ACC112 (cell line): ENCODE data around the gene POU2AF1.

Experiments
- H2AFZ ChIP-seq: fragments of 200-600 bp; sonication (generic); one replicate; pipeline ENCODE4 v1.6.0; 2017; ENCODE audit warnings: antibody characterized with exemption, low read length; ENCODE audit not compliant: unreplicated experiment
- H3K27ac ChIP-seq: fragments of 200-600 bp; sonication (generic); 2 replicates; pipeline ENCODE4 v1.5.1; 2014; ENCODE audit warnings: low read depth, mild to moderate bottlenecking, antibody characterized with exemption, low read length, moderate library complexity
- H3K27me3 ChIP-seq: fragments of 200-600 bp; sonication (generic); 2 replicates; pipeline ENCODE4 v1.6.1; 2014; ENCODE audit warnings: mild to moderate bottlenecking, antibody characterized with exemption, low read length, moderate library complexity, mixed read lengths; ENCODE audit not compliant: insufficient read depth
- H3K36me3 ChIP-seq: fragments of 200-600 bp; sonication (generic); 2 replicates; pipeline ENCODE4 v1.6.1; 2016; ENCODE audit warnings: mild to moderate bottlenecking, antibody characterized with exemption, low read length, moderate library complexity, mixed read lengths; ENCODE audit not compliant: insufficient read depth
- H3K4me1 ChIP-seq: fragments of 200-600 bp; sonication (generic); one replicate; pipeline ENCODE4 v1.6.1; 2016; ENCODE audit warnings: low read length, mixed read lengths; ENCODE audit not compliant: insufficient read depth, unreplicated experiment, control insufficient read depth
- H3K4me3 ChIP-seq: fragments of 200-600 bp; sonication (generic); 2 replicates; pipeline ENCODE4 v1.5.1; 2014; ENCODE audit warnings: mild to moderate bottlenecking, low read depth, low read length
- H3K79me2 ChIP-seq: fragments of 200-600 bp; sonication (generic); one replicate; pipeline ENCODE4 v1.6.0; 2016; ENCODE audit warnings: low read length; ENCODE audit not compliant: control insufficient read depth, unreplicated experiment, insufficient read depth

The POU2AF1 gene

DNA sequence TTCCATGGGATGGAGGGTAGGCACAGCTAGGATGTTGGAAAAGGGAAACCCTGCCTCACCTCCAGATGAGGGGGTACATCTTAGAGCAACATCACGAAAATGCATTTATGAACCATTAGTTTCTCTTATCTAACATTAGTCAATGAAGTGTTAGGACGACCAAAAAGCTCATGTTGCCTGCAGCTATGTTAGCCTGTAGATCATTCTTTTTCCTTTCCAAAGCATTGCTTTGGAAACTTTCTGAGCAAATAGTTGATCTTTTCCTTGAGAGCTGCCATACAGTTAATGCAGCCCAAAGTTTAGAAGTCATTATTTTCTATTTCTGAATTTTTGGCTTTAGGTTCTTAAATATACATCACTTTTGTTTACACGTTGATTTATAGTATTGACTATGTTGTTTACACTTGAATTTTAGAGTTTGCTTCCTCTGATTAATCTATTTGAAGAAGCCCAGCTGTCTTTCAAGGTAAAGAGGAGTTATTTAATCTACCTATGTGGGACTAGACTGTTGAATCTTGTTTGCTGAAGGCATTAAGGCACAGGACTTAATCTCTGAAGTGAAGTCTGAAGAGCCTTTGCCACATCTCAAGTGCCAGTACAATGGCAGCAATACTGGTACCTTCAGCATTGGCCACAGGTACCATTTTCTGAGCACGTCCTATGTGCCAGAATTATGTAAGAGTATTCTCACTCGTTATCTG, 69.7 kb downstream of the POU2AF1 start:
- Histone ChIP-seq H3K36me3 (no peaks in the 10 kb centered on the region), H3K27ac (no peak overlapping the region), H3K4me3 (no peak overlapping the region), H3K4me1 (no peaks in the 10 kb centered on the region), H3K27me3 (peaks cover 73% of the 10 kb centered on the region), H2AFZ (no peak overlapping the region), H3K79me2 (no peaks in the 10 kb centered on the region)

DNA sequence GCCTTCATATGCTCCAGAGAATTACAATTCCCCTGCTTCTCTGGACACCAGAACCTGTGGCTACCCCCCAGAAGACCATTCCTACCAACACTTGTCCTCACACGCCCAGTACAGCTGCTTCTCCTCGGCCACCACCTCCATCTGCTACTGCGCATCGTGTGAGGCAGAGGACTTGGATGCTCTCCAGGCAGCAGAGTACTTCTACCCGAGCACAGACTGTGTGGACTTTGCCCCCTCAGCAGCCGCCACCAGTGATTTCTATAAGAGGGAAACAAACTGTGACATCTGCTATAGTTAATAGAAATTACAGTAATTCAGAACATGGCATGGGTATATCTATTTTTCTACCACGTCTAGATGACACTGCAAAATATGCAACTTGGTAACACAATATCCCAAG, 70.9 kb downstream of the POU2AF1 start:
- peaks cover 77% of the 10 kb centered on the region for H3K27me3 ChIP-seq
- no peak overlapping the region for H3K27ac ChIP-seq
- no peaks in the 10 kb centered on the region for H3K4me1 ChIP-seq
- H3K36me3 ChIP-seq, result no peaks in the 10 kb centered on the region
- H3K79me2 ChIP-seq, result no peaks in the 10 kb centered on the region
- H3K4me3 ChIP-seq, result no peak overlapping the region
- H2AFZ ChIP-seq, result no peak overlapping the region

DNA sequence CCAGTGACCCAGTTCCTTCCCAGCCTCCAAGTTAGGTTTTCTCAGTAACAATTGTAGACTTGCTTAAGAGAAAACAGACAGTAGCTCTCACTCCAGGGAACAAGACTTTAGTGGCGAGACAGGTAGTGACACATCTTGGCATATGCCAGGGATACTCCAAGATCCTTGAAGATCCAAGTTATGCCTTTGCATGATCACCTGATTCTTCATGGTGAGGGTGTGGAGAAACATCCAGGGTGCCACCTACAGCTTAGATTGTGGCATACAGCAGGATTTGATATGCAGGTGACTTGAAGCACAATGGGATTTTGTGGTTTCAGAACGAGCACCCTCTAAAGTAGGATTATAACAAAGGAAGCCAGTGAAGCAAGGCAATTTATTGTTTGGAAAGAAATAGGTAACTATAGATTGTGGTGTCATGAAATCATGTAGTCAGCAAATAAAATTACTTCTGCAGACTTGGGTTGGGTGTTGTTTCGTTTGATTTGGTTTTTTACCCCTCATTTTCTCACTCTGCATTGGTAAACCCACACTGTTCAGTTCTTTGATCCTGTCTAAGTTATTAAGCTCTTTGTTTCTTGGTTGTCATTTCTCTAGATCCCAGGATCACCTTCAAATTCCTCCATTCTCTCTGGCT, 71.5 kb downstream of the POU2AF1 start:
- no peak overlapping the region for H3K4me3 ChIP-seq
- H3K4me1 ChIP-seq, result no peaks in the 10 kb centered on the region
- no peaks in the 10 kb centered on the region for H3K36me3 ChIP-seq
- no peaks in the 10 kb centered on the region for H3K79me2 ChIP-seq
- H2AFZ ChIP-seq, result no peak overlapping the region
- peaks cover 83% of the 10 kb centered on the region for H3K27me3 ChIP-seq
- H3K27ac ChIP-seq, result no peak overlapping the region

DNA sequence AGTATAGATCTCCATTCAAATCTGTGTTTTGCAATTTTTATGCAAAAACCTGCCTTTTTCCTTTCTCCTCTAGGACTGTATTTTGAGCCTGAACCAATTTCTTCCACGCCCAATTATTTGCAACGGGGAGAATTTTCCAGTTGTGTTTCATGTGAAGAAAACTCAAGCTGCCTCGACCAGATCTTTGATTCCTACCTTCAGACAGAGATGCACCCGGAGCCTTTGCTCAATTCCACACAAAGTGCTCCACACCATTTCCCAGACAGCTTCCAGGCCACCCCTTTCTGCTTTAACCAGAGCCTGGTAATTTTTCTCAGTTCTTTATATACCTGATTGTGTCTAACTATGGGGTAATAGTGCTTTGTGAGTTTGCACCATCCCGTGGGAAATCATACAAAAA, 72.8 kb downstream of the POU2AF1 start:
- Histone ChIP-seq H3K27me3 (peaks cover 86% of the 10 kb centered on the region), H3K4me1 (no peaks in the 10 kb centered on the region), H3K36me3 (no peaks in the 10 kb centered on the region), H3K4me3 (no peak overlapping the region), H3K79me2 (no peaks in the 10 kb centered on the region), H3K27ac (no peak overlapping the region), H2AFZ (no peak overlapping the region)

DNA sequence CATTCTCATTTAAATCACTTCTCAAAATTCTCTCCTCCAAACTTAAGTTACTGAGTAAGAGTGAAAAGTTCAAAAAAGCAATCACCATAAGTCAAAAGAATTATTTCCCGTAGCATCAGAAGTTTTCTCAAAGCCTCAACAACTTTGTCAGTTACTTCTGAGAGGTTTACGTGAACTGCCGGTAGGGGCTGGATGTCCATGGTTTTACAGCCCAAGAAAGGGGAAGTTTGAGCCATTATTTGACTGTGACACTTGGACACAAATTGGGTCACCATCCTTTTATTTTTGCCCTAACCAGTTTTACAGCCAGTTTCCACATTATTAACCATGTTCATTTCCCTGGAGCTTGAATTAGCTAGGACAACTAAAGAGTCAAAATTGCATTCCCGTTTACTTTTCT, 73.2 kb downstream of the POU2AF1 start:
- H3K27ac ChIP-seq, result no peak overlapping the region
- H3K79me2 ChIP-seq, result no peaks in the 10 kb centered on the region
- no peak overlapping the region for H2AFZ ChIP-seq
- H3K4me1 ChIP-seq, result no peaks in the 10 kb centered on the region
- H3K4me3 ChIP-seq, result no peak overlapping the region
- H3K27me3 ChIP-seq, result peaks cover 90% of the 10 kb centered on the region
- no peaks in the 10 kb centered on the region for H3K36me3 ChIP-seq

DNA sequence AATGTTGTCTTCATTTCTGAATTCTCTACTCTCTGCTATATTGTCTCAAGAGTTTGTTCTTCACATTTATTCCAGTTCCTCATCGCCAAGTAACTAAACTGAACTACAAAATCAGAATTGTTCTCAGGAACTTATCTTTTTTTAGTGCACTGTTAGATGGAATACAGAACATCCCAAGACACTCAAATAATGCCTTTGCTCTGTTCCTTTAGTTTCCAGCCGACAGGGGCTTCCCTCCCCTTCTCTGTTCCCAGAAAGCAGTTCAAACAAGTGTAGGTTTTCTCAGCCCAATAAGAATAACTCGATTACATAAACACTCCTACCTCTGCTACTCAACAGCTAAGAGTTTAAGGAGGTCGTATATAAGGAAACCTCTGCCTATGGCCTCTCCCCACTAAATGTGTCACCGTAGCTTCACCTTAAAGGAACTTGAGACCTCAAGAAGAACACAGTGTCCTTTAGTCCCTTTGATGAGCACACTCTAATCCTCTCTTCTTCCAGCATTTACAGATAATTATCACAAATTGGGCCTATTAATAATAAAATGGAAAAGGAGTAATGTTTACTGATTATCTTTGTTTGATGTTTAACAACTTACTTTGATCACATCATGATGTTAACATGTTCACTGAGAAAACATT, 73.8 kb downstream of the POU2AF1 start:
- Histone ChIP-seq H3K27me3 (peaks cover 90% of the 10 kb centered on the region), H3K4me1 (no peaks in the 10 kb centered on the region), H3K79me2 (no peaks in the 10 kb centered on the region), H2AFZ (no peak overlapping the region), H3K27ac (no peak overlapping the region), H3K4me3 (no peak overlapping the region), H3K36me3 (no peaks in the 10 kb centered on the region)

DNA sequence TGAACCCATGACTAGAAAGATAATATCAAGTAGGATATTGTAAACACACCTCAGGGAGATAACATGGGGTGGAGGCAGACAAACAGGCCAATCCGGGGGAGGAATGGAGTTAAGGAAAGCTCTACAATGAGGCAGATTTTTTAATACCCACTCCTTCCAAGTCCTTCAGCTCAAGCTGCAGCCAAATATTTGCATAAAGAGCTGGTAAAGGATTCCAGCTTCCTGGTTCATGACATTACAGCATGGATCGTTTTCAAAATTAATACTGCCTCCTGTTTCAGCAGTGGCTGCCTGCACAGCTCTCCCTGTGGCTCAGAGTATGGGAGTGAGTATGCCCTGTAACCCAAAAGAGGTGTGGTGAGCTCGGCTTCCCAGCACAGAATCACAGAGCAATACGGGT, 75.6 kb downstream of the POU2AF1 start:
- H3K4me1 ChIP-seq, result no peaks in the 10 kb centered on the region
- no peaks in the 10 kb centered on the region for H3K36me3 ChIP-seq
- H3K79me2 ChIP-seq, result no peaks in the 10 kb centered on the region
- no peak overlapping the region for H3K4me3 ChIP-seq
- no peak overlapping the region for H3K27ac ChIP-seq
- H3K27me3 ChIP-seq, result peaks cover 89% of the 10 kb centered on the region
- no peak overlapping the region for H2AFZ ChIP-seq

DNA sequence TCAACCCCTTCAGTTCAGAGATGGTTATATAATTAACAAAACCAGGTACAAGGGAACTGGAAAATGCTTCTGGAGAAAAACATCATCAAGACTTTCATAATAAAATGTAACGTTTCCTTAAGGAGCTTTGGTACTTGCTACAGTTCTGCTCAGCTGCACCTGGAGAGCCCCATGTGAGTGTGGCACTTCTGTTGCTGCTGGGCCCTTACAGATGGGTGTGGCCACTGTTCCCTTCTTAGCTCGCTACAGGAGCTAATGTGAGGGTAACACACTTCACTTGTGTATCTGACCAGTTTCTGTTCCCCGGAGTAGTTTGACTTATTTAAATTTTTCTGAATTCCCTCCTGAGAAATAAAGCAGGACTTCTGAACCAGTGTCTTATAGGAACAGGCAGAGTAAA, 76.8 kb downstream of the POU2AF1 start:
- Histone ChIP-seq H3K4me1 (no peaks in the 10 kb centered on the region), H3K27ac (no peak overlapping the region), H3K36me3 (no peaks in the 10 kb centered on the region), H3K79me2 (no peaks in the 10 kb centered on the region), H3K27me3 (peaks cover 85% of the 10 kb centered on the region), H3K4me3 (no peak overlapping the region), H2AFZ (no peak overlapping the region)
